Measurements from ENCODE around the gene PUM2.
"Not testable (repeated sequence)": the region's sequence is repeated elsewhere in the genome, so short reads cannot be mapped to it uniquely, and the experiment has no call there.

PUM2 gene

DNA sequence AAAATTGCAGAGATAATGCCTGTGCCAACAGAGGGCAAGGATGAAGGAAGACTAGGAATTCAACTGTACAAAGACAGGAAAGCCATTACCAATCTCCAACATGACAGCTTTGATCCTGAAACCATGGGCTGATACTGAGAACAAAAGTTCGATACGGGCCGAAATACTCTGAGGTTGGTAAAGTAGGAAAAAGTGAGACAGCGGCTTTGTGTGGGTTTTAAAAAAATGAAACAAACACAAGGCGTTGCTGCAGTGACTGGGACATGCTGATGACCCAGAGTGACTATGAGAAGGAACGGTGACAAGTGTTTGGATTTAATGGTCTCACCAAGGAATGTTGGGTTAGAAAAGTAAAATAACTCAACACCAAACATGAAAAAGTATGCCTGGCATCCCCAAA lies 101.5 kb downstream of the PUM2 start:
- H3K4me3 ChIP-seq (ENCODE audit: low read depth, low read length), result no peak overlapping the region
- no peak for DNase-seq (ENCODE audit: low read depth)
- TF ChIP-seq, protein P1, sequence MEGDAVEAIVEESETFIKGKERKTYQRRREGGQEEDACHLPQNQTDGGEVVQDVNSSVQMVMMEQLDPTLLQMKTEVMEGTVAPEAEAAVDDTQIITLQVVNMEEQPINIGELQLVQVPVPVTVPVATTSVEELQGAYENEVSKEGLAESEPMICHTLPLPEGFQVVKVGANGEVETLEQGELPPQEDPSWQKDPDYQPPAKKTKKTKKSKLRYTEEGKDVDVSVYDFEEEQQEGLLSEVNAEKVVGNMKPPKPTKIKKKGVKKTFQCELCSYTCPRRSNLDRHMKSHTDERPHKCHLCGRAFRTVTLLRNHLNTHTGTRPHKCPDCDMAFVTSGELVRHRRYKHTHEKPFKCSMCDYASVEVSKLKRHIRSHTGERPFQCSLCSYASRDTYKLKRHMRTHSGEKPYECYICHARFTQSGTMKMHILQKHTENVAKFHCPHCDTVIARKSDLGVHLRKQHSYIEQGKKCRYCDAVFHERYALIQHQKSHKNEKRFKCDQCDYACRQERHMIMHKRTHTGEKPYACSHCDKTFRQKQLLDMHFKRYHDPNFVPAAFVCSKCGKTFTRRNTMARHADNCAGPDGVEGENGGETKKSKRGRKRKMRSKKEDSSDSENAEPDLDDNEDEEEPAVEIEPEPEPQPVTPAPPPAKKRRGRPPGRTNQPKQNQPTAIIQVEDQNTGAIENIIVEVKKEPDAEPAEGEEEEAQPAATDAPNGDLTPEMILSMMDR (IDR thresholded peaks at IDR 0.05; ENCODE audit: insufficient read depth, low read depth, low read length, missing control alignments), result no peak

GRCh38 chr2:20247084-20247483 lies 103.6 kb downstream of the PUM2 start:
- DNase-seq (ENCODE audit: low read depth), result no peak
- H3K4me3 ChIP-seq (ENCODE audit: low read depth, low read length), result no peak overlapping the region
- TF ChIP-seq, protein P1 (IDR thresholded peaks at IDR 0.05; ENCODE audit: insufficient read depth, low read depth, low read length, missing control alignments), result no peak

- H3K4me3 ChIP-seq (ENCODE audit: low read depth, low read length); DNase-seq (ENCODE audit: low read depth): not testable (repeated sequence)
Measured at GRCh38 chr2:20243637-20244036, 107.0 kb downstream of the PUM2 start.

GRCh38 chr2:20242727-20243377 lies 107.8 kb downstream of the PUM2 start:
- TF ChIP-seq, protein P1 (IDR thresholded peaks at IDR 0.05; ENCODE audit: insufficient read depth, low read depth, low read length, missing control alignments), result no peak
- H3K4me3 ChIP-seq (ENCODE audit: low read depth, low read length), result no peak overlapping the region
- no peak for DNase-seq (ENCODE audit: low read depth)

GRCh38 chr2:20241973-20242726 lies 108.5 kb downstream of the PUM2 start:
- no peak for DNase-seq (ENCODE audit: low read depth)
- H3K4me3 ChIP-seq (ENCODE audit: low read depth, low read length), result no peak overlapping the region
- TF ChIP-seq, protein P1 (IDR thresholded peaks at IDR 0.05; ENCODE audit: insufficient read depth, low read depth, low read length, missing control alignments), result peak; percentile 45

DNA sequence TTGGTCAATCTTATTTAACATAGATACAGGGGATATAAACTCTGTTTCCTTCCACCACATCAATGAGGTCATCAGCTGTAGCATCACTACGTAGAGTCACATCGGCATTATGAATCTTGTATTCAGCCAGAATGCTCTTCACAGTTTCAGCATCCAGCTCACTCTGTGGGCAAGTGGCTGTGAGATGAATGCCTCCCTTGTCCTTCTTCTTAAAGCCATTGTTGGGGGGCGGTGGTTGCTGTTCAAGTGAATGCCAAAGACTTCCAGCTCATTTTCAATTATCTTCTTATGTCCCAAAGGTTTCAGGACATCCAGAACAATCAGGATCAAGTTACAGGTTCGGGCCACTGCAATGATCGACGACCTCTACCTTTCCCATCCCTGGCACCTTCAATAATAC lies 110.4 kb downstream of the PUM2 start:
- H3K4me3 ChIP-seq (ENCODE audit: low read depth, low read length); DNase-seq (ENCODE audit: low read depth): not testable (repeated sequence)

DNA sequence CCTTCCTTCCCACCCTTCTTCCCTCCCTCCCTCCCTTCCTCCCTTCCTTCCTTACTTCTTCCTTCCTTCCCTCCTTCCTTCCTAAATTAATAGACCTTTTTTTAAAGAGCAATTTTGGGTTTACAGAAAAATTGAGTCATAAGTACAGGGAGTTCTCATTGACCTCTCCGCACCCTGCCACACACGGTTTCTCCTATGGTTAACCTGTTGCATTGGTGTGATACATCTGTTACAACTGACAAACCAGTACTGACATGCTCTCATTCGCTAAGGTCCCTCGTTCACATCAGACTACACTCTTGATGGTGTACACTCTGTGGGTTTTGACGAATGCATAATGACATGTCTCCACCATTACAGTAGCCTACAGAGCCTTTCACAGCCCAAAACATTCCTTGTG lies 114.1 kb downstream of the PUM2 start:
- no peak overlapping the region for H3K4me3 ChIP-seq (ENCODE audit: low read depth, low read length)
- TF ChIP-seq, protein P1 (IDR thresholded peaks at IDR 0.05; ENCODE audit: insufficient read depth, low read depth, low read length, missing control alignments), result no peak
- no peak for DNase-seq (ENCODE audit: low read depth)
